Renal cortical epithelial cell (primary cell): ENCODE data around the gene KIZ. TPM values are rescaled to one million over a fixed set of nuclear protein-coding genes. Genes with fewer than 3 reads are reported as not detected.
A peak's percentile ranks its signal among the peaks of the same experiment; 100 is the strongest.

Source experiments
- DNase-seq: peaks from one replicate; pipeline ENCODE4 v3.0.0-alpha.2; 2011; ENCODE audit warnings: low read depth
- total RNA-seq: library from RNA; depleted of rRNA; stranded (reverse); fragments of >200 nt; gene quantifications from 2 replicates; pipeline ENCODE4 v1.2.3, GENCODE V29; 2014

KIZ gene
- 3.3 and 20.4 TPM in 2 replicates for total RNA-seq

- DNase-seq, result peak; percentile 77
Observed at GRCh38 chr20:21125849-21126580, at the start of gene KIZ. Gene KIZ, plus strand, starts transcription at chr20:21126082. Its CDS starts 34 bp downstream, at chr20:21126116.

- no peak for DNase-seq
Observed at GRCh38 chr20:21077809-21078345, 48.0 kb upstream of the KIZ start.

GRCh38 chr20:21082584-21082983, 43.3 kb upstream of the KIZ start:
- no peak for DNase-seq

- no peak for DNase-seq
Observed at GRCh38 chr20:21083825-21084325, 42.0 kb upstream of the KIZ start.

- DNase-seq, result no peak
Observed at GRCh38 chr20:21087862-21088540, 37.9 kb upstream of the KIZ start.

- DNase-seq, result no peak
Observed at GRCh38 chr20:21089391-21089790, 36.5 kb upstream of the KIZ start.

- DNase-seq, result no peak
Observed at GRCh38 chr20:21090111-21090618, 35.7 kb upstream of the KIZ start.

GRCh38 chr20:21090721-21091120, 35.2 kb upstream of the KIZ start:
- no peak for DNase-seq

GRCh38 chr20:21092806-21093205, 33.1 kb upstream of the KIZ start:
- no peak for DNase-seq

GRCh38 chr20:21096321-21097043, 29.4 kb upstream of the KIZ start:
- DNase-seq, result no peak

GRCh38 chr20:21099751-21100577, 25.9 kb upstream of the KIZ start:
- DNase-seq, result no peak

GRCh38 chr20:21100578-21101452, 25.1 kb upstream of the KIZ start:
- no peak for DNase-seq

GRCh38 chr20:21101453-21101931, 24.4 kb upstream of the KIZ start:
- DNase-seq, result no peak

- DNase-seq, result no peak
Observed at GRCh38 chr20:21101932-21102575, 23.8 kb upstream of the KIZ start.

GRCh38 chr20:21102603-21103311, 23.1 kb upstream of the KIZ start:
- DNase-seq, result no peak

- DNase-seq, result no peak
Observed at GRCh38 chr20:21103582-21104465, 22.1 kb upstream of the KIZ start.

- no peak for DNase-seq
Observed at GRCh38 chr20:21104466-21104761, 21.5 kb upstream of the KIZ start.

- no peak for DNase-seq
Observed at GRCh38 chr20:21104921-21105320, 21.0 kb upstream of the KIZ start.
